NT2/D1 (cell line): ENCODE results near the gene TRIM47.

Experiments used
- YY1 ChIP-seq: IDR thresholded peaks from 2 replicates; pipeline ENCODE4 v1.6.1; 2011; ENCODE audit not compliant: insufficient read length, insufficient read depth
- ZNF274 ChIP-seq: IDR thresholded peaks from 2 replicates; pipeline ENCODE4 v1.6.1; 2011; ENCODE audit warnings: mild to moderate bottlenecking, low read depth, low read length

DNA sequence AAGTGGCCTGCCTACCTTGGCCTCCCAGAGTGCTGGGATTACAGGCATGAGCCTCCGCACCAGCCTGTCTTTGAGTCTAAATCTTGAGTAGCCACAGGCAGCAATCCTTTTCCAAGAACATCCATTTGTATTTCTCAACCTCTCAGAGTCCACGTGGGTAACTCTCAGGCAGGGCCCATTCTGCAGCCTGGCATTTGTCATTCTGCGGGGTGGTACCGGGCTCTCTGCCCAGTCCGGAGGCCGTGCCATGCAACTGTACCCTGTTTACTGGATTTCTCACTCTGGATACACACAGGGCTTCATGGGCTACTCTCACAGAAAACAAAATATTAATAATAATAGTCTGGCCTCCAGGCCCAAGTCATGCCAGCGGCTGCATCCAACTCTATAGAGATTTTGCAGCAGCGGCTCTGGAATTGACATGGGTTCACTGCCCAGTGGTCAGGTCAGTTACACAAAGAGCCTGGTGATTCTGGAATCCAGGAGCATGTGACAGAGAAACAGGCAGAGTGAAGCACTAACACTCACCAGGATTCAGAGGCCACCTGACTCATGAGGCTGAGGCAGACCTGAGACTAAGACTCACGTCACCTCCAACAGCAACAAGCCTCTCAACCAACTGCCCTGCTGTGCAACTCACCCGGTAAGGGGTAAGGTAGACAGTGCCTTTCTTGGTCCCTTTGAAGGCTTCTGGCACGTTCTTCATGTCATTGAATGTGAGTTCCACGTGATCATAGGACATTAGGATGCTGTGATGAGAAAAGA is 27.3 kb downstream of the TRIM47 start:
- TF ChIP-seq ZNF274 (no peak), YY1 (no peak)
